Peyer's patch (tissue), 4 donors: ENCODE data around the gene PAK1. TPM values are rescaled to one million over a fixed set of nuclear protein-coding genes. Genes with fewer than 3 reads are reported as not detected.

ENCODE experiments used
- DNase-seq, 3 donors: peaks; one replicate each; pipeline ENCODE4 v3.0.0-alpha.2; 2017 to 2019
- H3K27ac ChIP-seq, 4 donors: fragments of 200-600 bp; sonication (generic); one replicate each; pipeline ENCODE4 v1.5.1; 2016 to 2019
- H3K27me3 ChIP-seq, 2 donors: fragments of 200-600 bp; sonication (generic); one replicate each; pipeline ENCODE4 v1.5.1; 2019
- H3K36me3 ChIP-seq, 3 donors: fragments of 200-600 bp; sonication (generic); one replicate each; pipeline ENCODE4 v1.5.1; 2016 to 2019
- H3K4me1 ChIP-seq, 4 donors: fragments of 200-600 bp; sonication (generic); one replicate each; pipeline ENCODE4 v1.5.1; 2016 to 2019
- H3K4me3 ChIP-seq, 4 donors: fragments of 200-600 bp; sonication (generic); 1 replicate in 3 of 4; 2 replicates in 1 of 4; pipeline ENCODE4 v1.5.1; 2016 to 2019; ENCODE audit warnings: mild to moderate bottlenecking in 1 of 4
- H3K9me3 ChIP-seq, 4 donors: fragments of 200-600 bp; sonication (generic); one replicate each; pipeline ENCODE4 v1.5.1; 2016 to 2019; ENCODE audit warnings: mild to moderate bottlenecking in 1 of 4
- POLR2A ChIP-seq, 2 donors: fragments of 450-650 bp; IDR thresholded peaks; one replicate each; pipeline ENCODE4 v1.5.1; 2017; ENCODE audit warnings: antibody characterized with exemption in 2 of 2, mild to moderate bottlenecking in 2 of 2, moderate library complexity in 2 of 2
- total RNA-seq, 4 donors: library from RNA; depleted of rRNA; stranded (reverse); fragments of >200 nt; gene quantifications; one replicate each; pipeline ENCODE4 v1.1.0, GENCODE V29; 2016
- TF ChIP-seq, protein P1 (sequence below), 6 experiments: fragments of 450-650 bp in 4 of 6; fragments of 200-600 bp in 2 of 6; sonication (generic) in 1 of 6; IDR thresholded peaks; one replicate each; pipeline ENCODE4 v1.5.1; 2017 to 2019; ENCODE audit warnings: antibody characterized with exemption in 6 of 6, mild to moderate bottlenecking in 3 of 6, moderate library complexity in 1 of 6

PAK1 gene
- total RNA-seq, 4 donors from 2014 or later: 60.2 to 127 (median 103) TPM

DNA sequence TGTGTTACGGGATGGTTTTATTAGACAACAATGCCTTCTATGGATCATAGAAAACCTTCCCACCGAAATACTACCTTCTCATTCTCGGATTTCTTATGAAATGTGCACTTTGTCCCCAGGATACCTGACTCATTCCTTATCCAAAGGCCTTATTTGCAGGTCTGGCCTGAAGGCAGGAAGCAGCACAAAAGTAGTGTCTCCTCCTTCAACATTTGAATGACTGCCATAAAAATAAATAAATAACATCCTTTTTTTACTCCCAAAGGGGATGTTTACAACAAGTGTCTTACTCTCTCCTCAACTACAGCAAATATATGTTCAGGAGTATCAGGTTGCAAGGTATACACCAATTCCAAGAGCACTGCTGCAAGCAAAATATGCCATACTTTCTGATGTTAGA is 41.6 kb upstream of the PAK1 start:
- peak in 1 of 3 donors; percentile 62 for DNase-seq
- H3K27me3 ChIP-seq: no peaks in the 10 kb centered on the region
- no peaks in the 10 kb centered on the region for H3K9me3 ChIP-seq
- TF ChIP-seq, protein P1, sequence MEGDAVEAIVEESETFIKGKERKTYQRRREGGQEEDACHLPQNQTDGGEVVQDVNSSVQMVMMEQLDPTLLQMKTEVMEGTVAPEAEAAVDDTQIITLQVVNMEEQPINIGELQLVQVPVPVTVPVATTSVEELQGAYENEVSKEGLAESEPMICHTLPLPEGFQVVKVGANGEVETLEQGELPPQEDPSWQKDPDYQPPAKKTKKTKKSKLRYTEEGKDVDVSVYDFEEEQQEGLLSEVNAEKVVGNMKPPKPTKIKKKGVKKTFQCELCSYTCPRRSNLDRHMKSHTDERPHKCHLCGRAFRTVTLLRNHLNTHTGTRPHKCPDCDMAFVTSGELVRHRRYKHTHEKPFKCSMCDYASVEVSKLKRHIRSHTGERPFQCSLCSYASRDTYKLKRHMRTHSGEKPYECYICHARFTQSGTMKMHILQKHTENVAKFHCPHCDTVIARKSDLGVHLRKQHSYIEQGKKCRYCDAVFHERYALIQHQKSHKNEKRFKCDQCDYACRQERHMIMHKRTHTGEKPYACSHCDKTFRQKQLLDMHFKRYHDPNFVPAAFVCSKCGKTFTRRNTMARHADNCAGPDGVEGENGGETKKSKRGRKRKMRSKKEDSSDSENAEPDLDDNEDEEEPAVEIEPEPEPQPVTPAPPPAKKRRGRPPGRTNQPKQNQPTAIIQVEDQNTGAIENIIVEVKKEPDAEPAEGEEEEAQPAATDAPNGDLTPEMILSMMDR (IDR thresholded peaks at IDR 0.05): no peak
- no peak for TF ChIP-seq POLR2A (IDR thresholded peaks at IDR 0.05)
- peak overlapping the region in 1 of 4 donors; percentile 64 for H3K27ac ChIP-seq
- no peak overlapping the region for H3K4me3 ChIP-seq
- H3K36me3 ChIP-seq: no peaks in the 10 kb centered on the region
- peaks cover 0 to 5% (median 0%) of the 10 kb centered on the region in 4 donors for H3K4me1 ChIP-seq

DNA sequence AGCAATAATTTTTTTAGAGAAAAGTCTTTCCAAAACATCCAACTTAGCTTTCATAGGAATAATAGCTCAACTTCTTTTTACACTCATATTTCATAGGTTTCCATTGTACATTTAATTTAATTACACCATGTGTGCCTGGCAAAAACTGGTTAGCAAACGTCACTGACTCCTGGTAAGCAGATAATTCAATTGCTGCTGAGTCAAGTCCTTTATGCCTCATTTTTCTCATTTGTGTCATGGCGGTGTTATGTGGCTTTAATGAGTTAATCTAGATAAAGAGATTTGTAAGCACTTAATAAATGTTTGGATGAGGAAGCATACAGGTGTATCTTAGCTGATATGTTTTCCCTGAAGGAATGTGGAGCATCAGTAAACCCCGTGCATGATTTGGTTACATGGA is 41.2 kb upstream of the PAK1 start:
- H3K4me1 ChIP-seq: peaks cover 0 to 5% (median 0%) of the 10 kb centered on the region in 4 donors
- H3K4me3 ChIP-seq: no peak overlapping the region
- H3K9me3 ChIP-seq: no peaks in the 10 kb centered on the region
- H3K27me3 ChIP-seq: no peaks in the 10 kb centered on the region
- TF ChIP-seq, protein P1 (IDR thresholded peaks at IDR 0.05): no peak
- no peak for TF ChIP-seq POLR2A (IDR thresholded peaks at IDR 0.05)
- no peaks in the 10 kb centered on the region for H3K36me3 ChIP-seq
- peak overlapping the region in 1 of 4 donors; percentile 64 for H3K27ac ChIP-seq
- DNase-seq: no peak

DNA sequence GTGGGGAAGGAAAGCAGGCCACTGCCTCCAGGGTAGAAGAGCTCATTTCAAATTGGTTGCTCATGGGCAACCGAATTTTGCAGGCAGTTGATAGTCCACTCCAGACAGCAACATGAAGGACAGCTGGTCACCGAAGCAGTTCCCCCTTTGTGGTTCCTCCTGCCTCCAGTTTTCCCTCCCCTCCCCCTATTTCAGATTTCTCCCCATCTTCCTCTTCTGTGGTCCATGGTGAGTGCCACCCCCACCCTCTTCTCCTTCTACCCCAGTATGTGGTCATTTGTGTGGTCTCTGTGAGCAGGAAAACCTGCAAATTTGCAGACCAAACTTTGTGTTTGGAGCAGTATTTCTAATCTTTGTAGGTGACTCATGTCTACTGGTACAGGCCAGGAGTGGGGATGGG is 38.2 kb upstream of the PAK1 start:
- Histone ChIP-seq H3K36me3 (no peaks in the 10 kb centered on the region), H3K27ac (no peak overlapping the region), H3K4me1 (peaks cover 0 to 5% (median 0%) of the 10 kb centered on the region in 4 donors), H3K27me3 (no peaks in the 10 kb centered on the region), H3K4me3 (no peak overlapping the region), H3K9me3 (no peaks in the 10 kb centered on the region)
- no peak for DNase-seq
- no peak for TF ChIP-seq POLR2A (IDR thresholded peaks at IDR 0.05)
- TF ChIP-seq, protein P1 (IDR thresholded peaks at IDR 0.05): no peak

DNA sequence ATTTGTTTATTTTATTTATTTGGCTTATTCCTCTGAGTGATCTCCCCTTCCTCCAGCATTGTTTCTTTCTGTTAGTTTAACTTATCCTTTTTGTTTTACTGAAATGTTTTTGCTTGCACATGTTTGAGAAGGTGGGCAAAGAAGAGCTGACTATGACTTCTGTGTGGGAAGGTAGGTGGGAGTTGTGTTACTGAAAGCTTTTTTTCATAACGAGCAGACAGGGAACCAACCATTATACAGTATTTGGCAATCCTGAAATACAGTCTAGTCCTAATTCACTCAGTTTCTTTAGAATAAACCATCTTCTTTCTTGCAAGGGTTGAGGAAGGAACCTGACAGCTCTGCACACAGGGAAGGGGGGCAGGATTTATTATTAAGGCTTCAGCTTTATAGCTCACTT is 37.0 kb upstream of the PAK1 start:
- Histone ChIP-seq H3K9me3 (no peaks in the 10 kb centered on the region), H3K27ac (no peak overlapping the region)

DNA sequence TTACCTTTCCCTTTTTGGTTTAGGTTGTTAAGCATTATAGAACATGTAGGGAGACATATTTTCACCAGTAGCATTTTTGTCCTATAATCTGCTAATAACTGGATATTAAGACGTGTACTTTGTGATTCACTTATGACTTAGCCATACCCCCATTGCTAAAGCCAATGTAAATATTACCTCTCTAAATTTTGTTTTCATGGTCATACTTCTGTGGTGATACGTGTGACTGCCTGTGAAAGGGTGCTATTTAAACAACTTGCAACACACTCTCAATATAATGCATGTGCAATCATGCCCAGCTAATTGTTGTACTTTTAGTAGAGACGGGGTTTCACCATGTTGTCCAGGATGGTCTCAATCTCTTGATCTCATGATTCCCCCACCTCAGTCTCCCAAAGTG is 36.2 kb upstream of the PAK1 start:
- Histone ChIP-seq H3K4me3 (no peak overlapping the region), H3K27ac (no peak overlapping the region), H3K4me1 (peaks cover 0 to 5% (median 0%) of the 10 kb centered on the region in 4 donors), H3K36me3 (no peaks in the 10 kb centered on the region), H3K9me3 (no peaks in the 10 kb centered on the region), H3K27me3 (no peaks in the 10 kb centered on the region)
- DNase-seq: no peak
- TF ChIP-seq, protein P1 (IDR thresholded peaks at IDR 0.05): no peak
- TF ChIP-seq POLR2A (IDR thresholded peaks at IDR 0.05): no peak

More for the DNA sequence above, 37.0 kb upstream of the PAK1 start:
- H3K4me1 ChIP-seq: peaks cover 0 to 5% (median 0%) of the 10 kb centered on the region in 4 donors
- TF ChIP-seq POLR2A (IDR thresholded peaks at IDR 0.05): no peak
- TF ChIP-seq, protein P1 (IDR thresholded peaks at IDR 0.05): no peak
- no peaks in the 10 kb centered on the region for H3K36me3 ChIP-seq
- no peak overlapping the region for H3K4me3 ChIP-seq
- DNase-seq: no peak
- H3K27me3 ChIP-seq: no peaks in the 10 kb centered on the region

DNA sequence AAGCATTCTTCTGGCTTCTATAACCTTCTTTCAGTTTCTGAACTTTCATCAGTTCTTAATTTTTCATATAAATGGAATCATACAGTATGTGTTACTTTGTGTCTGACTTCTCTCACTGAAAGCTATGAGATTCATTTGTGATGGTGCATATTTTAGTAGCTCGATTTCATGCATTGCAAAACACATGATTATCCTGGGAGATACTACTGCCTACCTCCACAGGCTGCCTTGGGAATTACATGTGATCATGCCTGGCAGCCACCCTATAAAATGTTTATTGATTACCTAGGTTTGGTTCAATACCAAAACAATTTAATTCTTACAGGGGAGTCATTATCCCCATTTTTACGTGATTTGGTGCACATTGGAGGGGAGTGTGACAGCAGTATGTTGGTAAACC is 34.1 kb upstream of the PAK1 start:
- H3K9me3 ChIP-seq: no peaks in the 10 kb centered on the region
- no peaks in the 10 kb centered on the region for H3K36me3 ChIP-seq
- TF ChIP-seq, protein P1 (IDR thresholded peaks at IDR 0.05): peak in 3 of 6 experiments; percentile 5 to 30 (median 23)
- TF ChIP-seq POLR2A (IDR thresholded peaks at IDR 0.05): no peak
- H3K4me3 ChIP-seq: no peak overlapping the region
- DNase-seq: no peak
- H3K4me1 ChIP-seq: no peaks in the 10 kb centered on the region
- H3K27me3 ChIP-seq: no peaks in the 10 kb centered on the region
- no peak overlapping the region for H3K27ac ChIP-seq
